Measurements from ENCODE around the gene ITGB5. TPM values are rescaled to one million over a fixed set of nuclear protein-coding genes. Genes with fewer than 3 reads are reported as not detected.

ITGB5 gene
- total RNA-seq, 1 experiment from 2014 or later, result 339 TPM

GRCh38 chr3:124883766-124884473, 3.2 kb downstream of the ITGB5 start (continued):
- no peak for TF ChIP-seq CDX4 (CRISPR knock-in tag; IDR thresholded peaks at IDR 0.05; ENCODE audit: borderline replicate concordance)
- no peak for TF ChIP-seq HMGA2 (CRISPR knock-in tag; IDR thresholded peaks at IDR 0.05)
- no peak for TF ChIP-seq PREB (CRISPR knock-in tag; IDR thresholded peaks at IDR 0.05; ENCODE audit: borderline replicate concordance)
- no peak for TF ChIP-seq AFF4 (CRISPR knock-in tag; IDR thresholded peaks at IDR 0.05; ENCODE audit: borderline replicate concordance)
- no peak for TF ChIP-seq ZNF232 (CRISPR knock-in tag; IDR thresholded peaks at IDR 0.05)

GRCh38 chr3:124882816-124883747, 4.1 kb downstream of the ITGB5 start:
- ChIA-PET POLR2A (interaction anchor here (1.2 kb wide), 1 partner anchor 55 kb away, joined by 4 read pairs; no protein-coding TSS in a partner anchor), CTCF (interaction anchor here (1.3 to 2.5 kb wide), 4 partner anchors 18 to 122 kb away, joined by 3 to 10 read pairs (median 8); no protein-coding TSS in a partner anchor)
- TF ChIP-seq EMX1 (CRISPR knock-in tag; IDR thresholded peaks at IDR 0.05) (no peak), ZBTB43 (CRISPR knock-in tag; IDR thresholded peaks at IDR 0.05) (no peak), NR1H2 (CRISPR knock-in tag; IDR thresholded peaks at IDR 0.05) (no peak)
- Mint-ChIP-seq H3K27me3 (ENCODE audit: low read depth) (no peaks in the 10 kb centered on the region), H3K9me3 (no peaks in the 10 kb centered on the region), H3K4me1 (peaks cover 68% of the 10 kb centered on the region), H3K27ac (peak overlapping the region; percentile 97), H3K36me3 (peaks cover 12% of the 10 kb centered on the region; the same call in 1 of the 2 replicates), H3K4me3 (peak overlapping the region; percentile 88)
- no peak for ATAC-seq
- DNase-seq (ENCODE audit: low spot score), result no peak

GRCh38 chr3:124881976-124882697, 5.0 kb downstream of the ITGB5 start:
- H3K4me3 Mint-ChIP-seq, result peak overlapping the region; percentile 41
- DNase-seq (ENCODE audit: low spot score), result no peak
- no peak for ATAC-seq
- ChIA-PET POLR2A (interaction anchor here (1.2 kb wide), 1 partner anchor 54 kb away, joined by 4 read pairs; no protein-coding TSS in a partner anchor), CTCF (interaction anchor here (0.6 to 2.5 kb wide), 3 partner anchors 19 to 121 kb away, joined by 5 to 10 read pairs (median 10); no protein-coding TSS in a partner anchor)
- peak overlapping the region; percentile 96 for H3K27ac Mint-ChIP-seq
- H3K36me3 Mint-ChIP-seq, result peaks cover 12% of the 10 kb centered on the region; the same call in 1 of the 2 replicates
- H3K9me3 Mint-ChIP-seq, result no peaks in the 10 kb centered on the region
- no peaks in the 10 kb centered on the region for H3K27me3 Mint-ChIP-seq (ENCODE audit: low read depth)
- no peak for TF ChIP-seq ZMAT4 (CRISPR knock-in tag; IDR thresholded peaks at IDR 0.05)
- no peak for TF ChIP-seq ZNF263 (CRISPR knock-in tag; IDR thresholded peaks at IDR 0.05; ENCODE audit: low read depth)
- TF ChIP-seq PREB (CRISPR knock-in tag; IDR thresholded peaks at IDR 0.05; ENCODE audit: borderline replicate concordance), result no peak
- no peak for TF ChIP-seq MAX (CRISPR knock-in tag; IDR thresholded peaks at IDR 0.05)
- no peak for TF ChIP-seq IRF1 (CRISPR knock-in tag; IDR thresholded peaks at IDR 0.05)
- no peak for TF ChIP-seq SMAD3 (CRISPR knock-in tag; IDR thresholded peaks at IDR 0.05; ENCODE audit: borderline replicate concordance)
- no peak for TF ChIP-seq IRF2 (CRISPR knock-in tag; IDR thresholded peaks at IDR 0.05; ENCODE audit: borderline replicate concordance, low read depth)
- peaks cover 67% of the 10 kb centered on the region for H3K4me1 Mint-ChIP-seq

Measured in WTC11 (cell line).